22Rv1 (cell line): Measurements from ENCODE around the gene PHTF2.

Experiments
- ZFX ChIP-seq: fragments of 450-650 bp; IDR thresholded peaks from 2 replicates; pipeline ENCODE4 v1.6.1; 2017; ENCODE audit warnings: antibody characterized with exemption, borderline replicate concordance
- TF ChIP-seq, protein P1 (sequence below): fragments of 450-650 bp; IDR thresholded peaks from 2 replicates; pipeline ENCODE4 v1.5.1; 2017; ENCODE audit warnings: mild to moderate bottlenecking

DNA sequence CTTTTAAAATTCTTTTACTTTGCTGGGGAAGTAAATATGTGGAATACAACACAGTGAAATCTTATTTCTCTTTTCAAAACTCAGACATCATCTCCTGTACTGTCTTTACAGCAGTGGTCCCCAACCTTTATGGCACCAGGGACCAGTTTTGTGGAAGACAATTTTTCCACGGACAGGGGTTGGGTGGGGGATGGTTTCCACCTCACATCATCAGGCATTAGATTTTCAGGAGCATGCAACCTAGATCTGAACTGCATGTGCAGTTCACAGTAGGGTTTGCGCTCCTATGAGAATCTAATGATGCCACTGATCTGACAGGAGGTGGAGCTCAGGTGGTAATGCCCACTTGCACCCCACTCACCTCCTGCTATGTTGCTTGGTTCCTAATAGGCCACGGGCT, 12.6 kb upstream of the PHTF2 start:
- TF ChIP-seq, protein P1, sequence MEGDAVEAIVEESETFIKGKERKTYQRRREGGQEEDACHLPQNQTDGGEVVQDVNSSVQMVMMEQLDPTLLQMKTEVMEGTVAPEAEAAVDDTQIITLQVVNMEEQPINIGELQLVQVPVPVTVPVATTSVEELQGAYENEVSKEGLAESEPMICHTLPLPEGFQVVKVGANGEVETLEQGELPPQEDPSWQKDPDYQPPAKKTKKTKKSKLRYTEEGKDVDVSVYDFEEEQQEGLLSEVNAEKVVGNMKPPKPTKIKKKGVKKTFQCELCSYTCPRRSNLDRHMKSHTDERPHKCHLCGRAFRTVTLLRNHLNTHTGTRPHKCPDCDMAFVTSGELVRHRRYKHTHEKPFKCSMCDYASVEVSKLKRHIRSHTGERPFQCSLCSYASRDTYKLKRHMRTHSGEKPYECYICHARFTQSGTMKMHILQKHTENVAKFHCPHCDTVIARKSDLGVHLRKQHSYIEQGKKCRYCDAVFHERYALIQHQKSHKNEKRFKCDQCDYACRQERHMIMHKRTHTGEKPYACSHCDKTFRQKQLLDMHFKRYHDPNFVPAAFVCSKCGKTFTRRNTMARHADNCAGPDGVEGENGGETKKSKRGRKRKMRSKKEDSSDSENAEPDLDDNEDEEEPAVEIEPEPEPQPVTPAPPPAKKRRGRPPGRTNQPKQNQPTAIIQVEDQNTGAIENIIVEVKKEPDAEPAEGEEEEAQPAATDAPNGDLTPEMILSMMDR, result no peak
- TF ChIP-seq ZFX, result no peak
